ENCODE results near the gene PARD3. TPM values are rescaled to one million over a fixed set of nuclear protein-coding genes. Genes with fewer than 3 reads are reported as not detected.

Gene PARD3
- total RNA-seq, 4 donors from 2014 or later = 27.3 to 65.3 (median 55.6) TPM

GRCh38 chr10:34094961-34095360 is 720.1 kb downstream of the PARD3 start:
- no peak overlapping the region for H3K27ac ChIP-seq
- no peak for DNase-seq
- in situ Hi-C loops (cut with MboI; ENCODE audit: low pct_ligation_motif_present in 1 of 4, low pct_unique_long_range_greater_than_20kb in 1 of 4, low sequenced_read_pairs in 3 of 4) = no loop called here
- no peak overlapping the region for H3K4me3 ChIP-seq
- H3K9me3 ChIP-seq = peaks cover 9% of the 10 kb centered on the region in 2 donors
- TF ChIP-seq EP300 (IDR thresholded peaks at IDR 0.05; ENCODE audit: low read depth) = no peak
- no peak for TF ChIP-seq POLR2AphosphoS5 (IDR thresholded peaks at IDR 0.05)
- no peak for TF ChIP-seq POLR2A (IDR thresholded peaks at IDR 0.05)
- TF ChIP-seq CTCF (IDR thresholded peaks at IDR 0.05) = no peak
- no peaks in the 10 kb centered on the region for H3K4me1 ChIP-seq
- no peaks in the 10 kb centered on the region for H3K27me3 ChIP-seq
- intact Hi-C loops (cut with DNase I; ENCODE audit: low total_unique reads) = no loop called here
- no peaks in the 10 kb centered on the region for H3K36me3 ChIP-seq

- 75% methylated on average over 7 of the region's 7 CpGs; no CpG with 5 or more reads in 1 of the 2 donors for WGBS, 2 donors (ENCODE audit: low coverage in 1 of 2)
- TF ChIP-seq EP300 (IDR thresholded peaks at IDR 0.05; ENCODE audit: low read depth) (no peak), POLR2A (IDR thresholded peaks at IDR 0.05) (no peak), POLR2AphosphoS5 (IDR thresholded peaks at IDR 0.05) (no peak), CTCF (IDR thresholded peaks at IDR 0.05) (no peak)
- Histone ChIP-seq H3K36me3 (no peaks in the 10 kb centered on the region), H3K27ac (no peak overlapping the region), H3K27me3 (no peaks in the 10 kb centered on the region), H3K4me1 (no peaks in the 10 kb centered on the region), H3K9me3 (peaks cover 5 to 9% of the 10 kb centered on the region in 2 donors), H3K4me3 (no peak overlapping the region)
- DNase-seq = no peak
- in situ Hi-C loops (cut with MboI; ENCODE audit: low pct_ligation_motif_present in 1 of 4, low pct_unique_long_range_greater_than_20kb in 1 of 4, low sequenced_read_pairs in 3 of 4) (no loop called here), intact Hi-C loops (cut with DNase I; ENCODE audit: low total_unique reads) (no loop called here)
Observed at GRCh38 chr10:34094146-34094696, 720.9 kb downstream of the PARD3 start.

GRCh38 chr10:34092891-34093290 is 722.2 kb downstream of the PARD3 start:
- H3K4me3 ChIP-seq = no peak overlapping the region
- H3K9me3 ChIP-seq = peaks cover 4 to 9% of the 10 kb centered on the region in 2 donors
- no peaks in the 10 kb centered on the region for H3K36me3 ChIP-seq
- no peak overlapping the region for H3K27ac ChIP-seq
- intact Hi-C loops (cut with DNase I; ENCODE audit: low total_unique reads) = no loop called here
- H3K27me3 ChIP-seq = no peaks in the 10 kb centered on the region
- in situ Hi-C loops (cut with MboI; ENCODE audit: low pct_ligation_motif_present in 1 of 4, low pct_unique_long_range_greater_than_20kb in 1 of 4, low sequenced_read_pairs in 3 of 4) = no loop called here
- no peak for DNase-seq
- TF ChIP-seq POLR2AphosphoS5 (IDR thresholded peaks at IDR 0.05) = no peak
- TF ChIP-seq EP300 (IDR thresholded peaks at IDR 0.05; ENCODE audit: low read depth) = no peak
- no peak for TF ChIP-seq CTCF (IDR thresholded peaks at IDR 0.05)
- no peak for TF ChIP-seq POLR2A (IDR thresholded peaks at IDR 0.05)
- 82 to 88% methylated on average over 1 of the region's 1 CpG for WGBS, 2 donors (ENCODE audit: low coverage in 1 of 2)
- no peaks in the 10 kb centered on the region for H3K4me1 ChIP-seq

- intact Hi-C loops (cut with DNase I; ENCODE audit: low total_unique reads) (no loop called here), in situ Hi-C loops (cut with MboI; ENCODE audit: low pct_ligation_motif_present in 1 of 4, low pct_unique_long_range_greater_than_20kb in 1 of 4, low sequenced_read_pairs in 3 of 4) (no loop called here)
- Histone ChIP-seq H3K27ac (no peak overlapping the region), H3K36me3 (no peaks in the 10 kb centered on the region), H3K4me1 (no peaks in the 10 kb centered on the region), H3K4me3 (no peak overlapping the region), H3K27me3 (no peaks in the 10 kb centered on the region), H3K9me3 (peaks cover 4 to 9% of the 10 kb centered on the region in 2 donors)
- no peak for DNase-seq
- TF ChIP-seq CTCF (IDR thresholded peaks at IDR 0.05) (no peak), POLR2AphosphoS5 (IDR thresholded peaks at IDR 0.05) (no peak), EP300 (IDR thresholded peaks at IDR 0.05; ENCODE audit: low read depth) (no peak), POLR2A (IDR thresholded peaks at IDR 0.05) (no peak)
- 89% methylated on average over 6 of the region's 6 CpGs; no CpG with 5 or more reads in 1 of the 2 donors for WGBS, 2 donors (ENCODE audit: low coverage in 1 of 2)
Observed at GRCh38 chr10:34091635-34092195, 723.4 kb downstream of the PARD3 start.
